ENCODE data around the gene SLC37A4.
"Not testable (repeated sequence)": the region's sequence is repeated elsewhere in the genome, so short reads cannot be mapped to it uniquely, and the experiment has no call there.

Gene SLC37A4

GRCh38 chr11:119062779-119063178, 32.1 kb upstream of the SLC37A4 start:
- Histone ChIP-seq H3K27ac (no peak overlapping the region), H3K9me3 (ENCODE audit: severe bottlenecking) (no peaks in the 10 kb centered on the region), H3K36me3 (no peaks in the 10 kb centered on the region), H3K4me3 (ENCODE audit: low read depth, low read length) (no peak overlapping the region), H3K27me3 (ENCODE audit: insufficient read depth, low read depth, severe bottlenecking) (no peaks in the 10 kb centered on the region)
- no peak for DNase-seq
- no peak for TF ChIP-seq CTCF (IDR thresholded peaks at IDR 0.05; ENCODE audit: low read depth, low read length)

GRCh38 chr11:119061256-119061655, 30.6 kb upstream of the SLC37A4 start:
- no peak overlapping the region for H3K27ac ChIP-seq
- DNase-seq: no peak
- no peaks in the 10 kb centered on the region for H3K27me3 ChIP-seq (ENCODE audit: insufficient read depth, low read depth, severe bottlenecking)
- H3K36me3 ChIP-seq: no peaks in the 10 kb centered on the region
- no peak for TF ChIP-seq CTCF (IDR thresholded peaks at IDR 0.05; ENCODE audit: low read depth, low read length)
- no peaks in the 10 kb centered on the region for H3K9me3 ChIP-seq (ENCODE audit: severe bottlenecking)
- no peak overlapping the region for H3K4me3 ChIP-seq (ENCODE audit: low read depth, low read length)

- not testable (repeated sequence) for DNase-seq; H3K27me3 ChIP-seq (ENCODE audit: insufficient read depth, low read depth, severe bottlenecking); H3K4me3 ChIP-seq (ENCODE audit: low read depth, low read length); H3K27ac ChIP-seq; H3K9me3 ChIP-seq (ENCODE audit: severe bottlenecking)
- H3K36me3 ChIP-seq: peaks cover 16% of the 10 kb centered on the region
These were observed 28.5 kb upstream of the SLC37A4 start for GRCh38 chr11:119059128-119059527.

- Histone ChIP-seq H3K4me3 (ENCODE audit: low read depth, low read length) (peak within 1 kb of the TSS; percentile 76), H3K9me3 (ENCODE audit: severe bottlenecking) (no peaks in the 10 kb centered on the region), H3K27me3 (ENCODE audit: insufficient read depth, low read depth, severe bottlenecking) (no peaks in the 10 kb centered on the region), H3K27ac (peak within 1 kb of the TSS; percentile 86), H3K36me3 (peaks cover 36% of the 10 kb centered on the region)
- DNase-seq: peak; percentile 98
- peak; percentile 25; the same call in 1 of the 2 replicates for TF ChIP-seq CTCF (IDR thresholded peaks at IDR 0.05; ENCODE audit: low read depth, low read length)
These were observed 26.5 kb upstream of the SLC37A4 start, which contains the start of gene HYOU1 for GRCh38 chr11:119057000-119057769. TSS of gene HYOU1 (minus strand) at chr11:119057205. CDS start at chr11:119056160, 1,045 bp downstream.

GRCh38 chr11:119056421-119056999, 25.8 kb upstream of the SLC37A4 start:
- H3K36me3 ChIP-seq: peaks cover 43% of the 10 kb centered on the region
- H3K27me3 ChIP-seq (ENCODE audit: insufficient read depth, low read depth, severe bottlenecking): no peaks in the 10 kb centered on the region
- no peak for TF ChIP-seq CTCF (IDR thresholded peaks at IDR 0.05; ENCODE audit: low read depth, low read length)
- peak; percentile 31 for DNase-seq
- H3K4me3 ChIP-seq (ENCODE audit: low read depth, low read length): peak overlapping the region; percentile 76
- peak overlapping the region; percentile 86 for H3K27ac ChIP-seq
- H3K9me3 ChIP-seq (ENCODE audit: severe bottlenecking): no peaks in the 10 kb centered on the region

- no peak for DNase-seq
- H3K4me3 ChIP-seq (ENCODE audit: low read depth, low read length): peak overlapping the region; percentile 76
- H3K27ac ChIP-seq: peak overlapping the region; percentile 86
- no peak for TF ChIP-seq CTCF (IDR thresholded peaks at IDR 0.05; ENCODE audit: low read depth, low read length)
- peaks cover 49% of the 10 kb centered on the region for H3K36me3 ChIP-seq
- no peaks in the 10 kb centered on the region for H3K9me3 ChIP-seq (ENCODE audit: severe bottlenecking)
- no peaks in the 10 kb centered on the region for H3K27me3 ChIP-seq (ENCODE audit: insufficient read depth, low read depth, severe bottlenecking)
These were observed 25.2 kb upstream of the SLC37A4 start for GRCh38 chr11:119055901-119056300.

Measured in WERI-Rb-1 (cell line).